Fibroblast of lung (primary cell): ENCODE data around the gene PANK4.

ENCODE experiments used
- EZH2 ChIP-seq: IDR thresholded peaks from 2 replicates; pipeline ENCODE4 v1.5.1; 2012; ENCODE audit warnings: low read length, control low read depth, mild to moderate bottlenecking; ENCODE audit errors: missing control alignments
- TF ChIP-seq, protein P1 (sequence below), 2 donors: IDR thresholded peaks in 1 of 2; conservative IDR thresholded peaks in 1 of 2; 1 replicate in 1 of 2; 2 replicates in 1 of 2; pipeline ENCODE4 v1.5.1; 2011 to 2012; ENCODE audit warnings: low read length in 2 of 2, control low read depth in 1 of 2, inconsistent platforms in 1 of 2, low read depth in 1 of 2, mild to moderate bottlenecking in 1 of 2

DNA sequence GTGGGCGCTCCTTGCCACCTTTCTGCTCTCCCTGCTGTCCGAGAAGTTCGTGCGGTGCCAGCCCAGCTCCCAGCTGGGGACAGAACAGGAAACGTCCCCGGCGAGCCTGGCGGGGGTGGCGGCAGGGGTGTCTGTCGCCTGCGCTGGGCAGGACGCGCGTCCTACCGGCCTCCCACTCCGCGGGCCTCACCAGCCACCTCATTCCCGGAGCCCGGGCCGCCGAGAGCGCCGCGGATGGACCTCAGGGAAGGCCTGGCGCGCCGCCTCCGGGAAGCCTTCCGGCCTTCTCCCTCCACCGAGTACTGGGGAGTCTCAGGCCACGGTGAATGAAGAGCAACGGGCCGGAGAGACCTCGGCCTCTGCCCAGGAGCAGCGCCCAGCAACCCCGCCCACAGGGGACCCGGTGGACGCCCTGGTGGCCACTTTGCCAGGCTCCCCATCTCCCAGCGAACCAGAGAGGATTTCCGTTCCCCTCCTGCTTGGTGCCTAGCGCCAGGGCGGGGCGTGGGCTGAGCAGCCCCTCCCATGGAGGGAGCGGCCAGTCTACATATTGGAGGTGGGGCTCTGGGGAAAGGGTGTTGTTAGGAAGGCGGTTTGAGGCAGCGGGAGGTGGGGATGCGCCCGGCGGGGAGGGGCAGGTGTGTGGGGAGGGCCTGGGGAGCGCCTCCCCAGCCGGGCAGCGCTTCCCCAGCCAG lies 20.3 kb upstream of the PANK4 start:
- TF ChIP-seq, protein P1, sequence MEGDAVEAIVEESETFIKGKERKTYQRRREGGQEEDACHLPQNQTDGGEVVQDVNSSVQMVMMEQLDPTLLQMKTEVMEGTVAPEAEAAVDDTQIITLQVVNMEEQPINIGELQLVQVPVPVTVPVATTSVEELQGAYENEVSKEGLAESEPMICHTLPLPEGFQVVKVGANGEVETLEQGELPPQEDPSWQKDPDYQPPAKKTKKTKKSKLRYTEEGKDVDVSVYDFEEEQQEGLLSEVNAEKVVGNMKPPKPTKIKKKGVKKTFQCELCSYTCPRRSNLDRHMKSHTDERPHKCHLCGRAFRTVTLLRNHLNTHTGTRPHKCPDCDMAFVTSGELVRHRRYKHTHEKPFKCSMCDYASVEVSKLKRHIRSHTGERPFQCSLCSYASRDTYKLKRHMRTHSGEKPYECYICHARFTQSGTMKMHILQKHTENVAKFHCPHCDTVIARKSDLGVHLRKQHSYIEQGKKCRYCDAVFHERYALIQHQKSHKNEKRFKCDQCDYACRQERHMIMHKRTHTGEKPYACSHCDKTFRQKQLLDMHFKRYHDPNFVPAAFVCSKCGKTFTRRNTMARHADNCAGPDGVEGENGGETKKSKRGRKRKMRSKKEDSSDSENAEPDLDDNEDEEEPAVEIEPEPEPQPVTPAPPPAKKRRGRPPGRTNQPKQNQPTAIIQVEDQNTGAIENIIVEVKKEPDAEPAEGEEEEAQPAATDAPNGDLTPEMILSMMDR (conservative IDR thresholded peaks at IDR 0.05 in 1 of 2, IDR thresholded peaks at IDR 0.05 in 1 of 2; ENCODE audit: low read depth in 1 of 2, low read length in 2 of 2): no peak
- no peak for TF ChIP-seq EZH2
